Stomach (tissue), 9 donors: ENCODE data around the gene ABTB2. TPM values are rescaled to one million over a fixed set of nuclear protein-coding genes. Genes with fewer than 3 reads are reported as not detected.

Experiments
- DNase-seq, 2 donors: peaks; one replicate each; pipeline versions ENCODE4 v3.0.0 to v3.0.0-alpha.2; 2013 to 2019
- H3K27ac ChIP-seq, 5 donors: fragments of 200-600 bp in 4 of 5; sonication (generic) in 4 of 5; one replicate each; pipeline ENCODE4 v1.5.1; 2013 to 2019; ENCODE audit warnings: mild to moderate bottlenecking in 1 of 5, moderate library complexity in 1 of 5
- H3K27me3 ChIP-seq, 3 donors: fragments of 200-600 bp; sonication (generic); one replicate each; pipeline ENCODE4 v1.5.1; 2017 to 2019; ENCODE audit warnings: mixed run types in 1 of 3
- H3K36me3 ChIP-seq, 4 donors: fragments of 200-600 bp; sonication (generic); 1 replicate in 3 of 4; 2 replicates in 1 of 4; pipeline ENCODE4 v1.5.1; 2016 to 2019
- H3K4me1 ChIP-seq, 4 donors: fragments of 200-600 bp; sonication (generic); one replicate each; pipeline ENCODE4 v1.5.1; 2016 to 2019
- H3K4me3 ChIP-seq, 4 donors: fragments of 200-600 bp; sonication (generic) in 3 of 4; one replicate each; pipeline ENCODE4 v1.5.1; 2016 to 2019; ENCODE audit warnings: mild to moderate bottlenecking in 1 of 4
- H3K9me3 ChIP-seq, 4 donors: fragments of 200-600 bp; sonication (generic); one replicate each; pipeline ENCODE4 v1.5.1; 2016 to 2019
- EP300 ChIP-seq: sonication (generic); formaldehyde crosslinking; IDR thresholded peaks from one replicate; pipeline ENCODE4 v1.6.1; 2017; ENCODE audit warnings: antibody characterized with exemption
- POLR2A ChIP-seq, 4 donors: fragments of 450-650 bp; IDR thresholded peaks; one replicate each; pipeline ENCODE4 v1.6.1; 2016; ENCODE audit warnings: antibody characterized with exemption in 4 of 4, control low read depth in 2 of 4, mild to moderate bottlenecking in 1 of 4, moderate library complexity in 1 of 4
- POLR2AphosphoS5 ChIP-seq, 3 donors: sonication (generic); formaldehyde crosslinking; IDR thresholded peaks; one replicate each; pipeline ENCODE4 v1.6.1; 2016; ENCODE audit warnings: antibody characterized with exemption in 3 of 3
- WGBS, 5 donors: extraction: QIAGEN DNeasy Blood & Tissue Kit in 3 of 5; methylation state at CpG; one replicate each; pipeline versions ENCODE4 v1.1.5 to v1.1.7; 2013 to 2018; 5-methylcytosine and 5-hydroxymethylcytosine counted together
- intact Hi-C: fragments of 100-400 bp; cut with DNase I; formaldehyde crosslinking; loops from one replicate; pipeline ENCODE4 v1.15.1; 2023; ENCODE audit warnings: low total_unique reads
- polyA plus RNA-seq, 3 donors: library from polyadenylated mRNA; stranded (reverse); fragments of 200-250 nt; gene quantifications; one replicate each; pipeline ENCODE4 v1.2.3, GENCODE V29; 2013
- total RNA-seq, 5 donors: library from RNA; depleted of rRNA; stranded (reverse); fragments of >200 nt; gene quantifications; one replicate each; pipeline versions ENCODE4 v1.1.0 to v1.2.3, GENCODE V29; 2014 to 2016
- TF ChIP-seq, protein P1 (sequence below), 7 experiments: fragments of 450-650 bp in 4 of 7; fragments of 200-600 bp in 3 of 7; sonication (generic) in 3 of 7; IDR thresholded peaks; one replicate each; pipeline ENCODE4 v1.5.1; 2016 to 2019; ENCODE audit warnings: antibody characterized with exemption in 7 of 7, control low read depth in 2 of 7, mild to moderate bottlenecking in 1 of 7
- donor health status: healthy with polysubstance abuse.
- donor health status: Bipolar disorder and iron deficiency.
- donor health status: healthy.

The ABTB2 gene
- total and polyA plus RNA-seq, 8 donors, result 0.58 to 12.7 (median 2.2) TPM

DNA sequence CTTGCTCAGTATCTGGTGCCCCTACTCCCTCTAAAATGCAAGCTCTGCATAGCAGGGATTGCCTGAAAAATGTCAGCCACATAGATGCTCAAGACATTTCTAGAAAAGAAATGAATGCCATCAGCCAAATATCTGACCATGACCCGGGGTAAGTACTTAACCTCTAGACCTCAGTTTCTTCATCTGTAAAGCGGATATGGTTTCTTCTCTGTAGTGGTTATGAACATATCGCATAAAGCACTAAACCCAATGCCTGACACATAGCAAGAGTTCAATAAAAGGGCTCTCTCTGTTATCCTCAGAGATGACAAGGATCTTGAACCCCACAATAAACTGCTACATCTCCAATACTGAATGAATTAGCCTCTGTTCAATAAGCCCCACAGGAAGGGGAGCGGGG, 122.6 kb downstream of the ABTB2 start:
- H3K4me1 ChIP-seq, result peaks cover 3 to 14% (median 7%) of the 10 kb centered on the region in 4 donors
- no peaks in the 10 kb centered on the region for H3K36me3 ChIP-seq
- no peak for DNase-seq
- TF ChIP-seq POLR2AphosphoS5 (IDR thresholded peaks at IDR 0.05) (no peak), POLR2A (IDR thresholded peaks at IDR 0.05) (no peak), EP300 (no peak)
- TF ChIP-seq, protein P1, sequence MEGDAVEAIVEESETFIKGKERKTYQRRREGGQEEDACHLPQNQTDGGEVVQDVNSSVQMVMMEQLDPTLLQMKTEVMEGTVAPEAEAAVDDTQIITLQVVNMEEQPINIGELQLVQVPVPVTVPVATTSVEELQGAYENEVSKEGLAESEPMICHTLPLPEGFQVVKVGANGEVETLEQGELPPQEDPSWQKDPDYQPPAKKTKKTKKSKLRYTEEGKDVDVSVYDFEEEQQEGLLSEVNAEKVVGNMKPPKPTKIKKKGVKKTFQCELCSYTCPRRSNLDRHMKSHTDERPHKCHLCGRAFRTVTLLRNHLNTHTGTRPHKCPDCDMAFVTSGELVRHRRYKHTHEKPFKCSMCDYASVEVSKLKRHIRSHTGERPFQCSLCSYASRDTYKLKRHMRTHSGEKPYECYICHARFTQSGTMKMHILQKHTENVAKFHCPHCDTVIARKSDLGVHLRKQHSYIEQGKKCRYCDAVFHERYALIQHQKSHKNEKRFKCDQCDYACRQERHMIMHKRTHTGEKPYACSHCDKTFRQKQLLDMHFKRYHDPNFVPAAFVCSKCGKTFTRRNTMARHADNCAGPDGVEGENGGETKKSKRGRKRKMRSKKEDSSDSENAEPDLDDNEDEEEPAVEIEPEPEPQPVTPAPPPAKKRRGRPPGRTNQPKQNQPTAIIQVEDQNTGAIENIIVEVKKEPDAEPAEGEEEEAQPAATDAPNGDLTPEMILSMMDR (IDR thresholded peaks at IDR 0.05), result no peak
- H3K9me3 ChIP-seq, result no peaks in the 10 kb centered on the region
- no peaks in the 10 kb centered on the region for H3K27me3 ChIP-seq
- 61 to 79% (median 62%) methylated on average over 4 of the region's 4 CpGs for WGBS, 5 donors
- H3K4me3 ChIP-seq, result no peak overlapping the region
- intact Hi-C loops, result no loop called here
- peak overlapping the region in 1 of 5 donors; percentile 73 for H3K27ac ChIP-seq

DNA sequence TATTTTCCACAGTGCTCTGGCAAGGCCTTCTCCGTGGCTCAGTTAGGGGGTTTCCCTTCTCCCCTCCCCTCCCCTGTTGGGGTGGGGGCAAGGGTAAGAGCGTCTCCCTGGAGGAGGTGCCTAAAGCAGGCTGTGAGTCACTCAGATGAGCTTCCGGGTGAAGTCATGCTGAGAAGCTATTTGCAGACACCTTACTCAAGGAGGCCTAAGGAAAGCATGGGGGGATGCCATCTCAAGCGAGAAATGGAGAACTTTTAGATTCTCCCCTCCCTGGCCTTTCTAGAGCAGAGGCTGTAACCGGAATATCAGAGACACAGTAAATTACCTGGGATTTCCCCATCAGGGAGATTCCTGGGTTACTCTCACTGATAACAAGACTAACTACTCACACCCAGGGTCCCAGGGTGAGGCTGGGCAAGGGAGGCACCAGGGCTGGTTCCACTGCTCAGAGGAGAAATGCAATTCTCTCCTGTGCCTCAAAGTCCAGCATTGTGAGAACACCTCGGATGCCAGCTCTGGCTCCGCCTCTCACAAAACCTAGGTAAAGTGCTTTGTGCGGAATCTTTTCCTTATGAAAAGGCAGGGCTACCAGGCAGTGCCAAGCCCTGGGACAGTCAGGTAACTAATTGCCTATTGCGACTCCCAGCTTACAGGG, 123.6 kb downstream of the ABTB2 start:
- H3K27ac ChIP-seq, result peak overlapping the region; percentile 13 to 75 (median 53)
- peak; percentile 58 to 86 for DNase-seq
- H3K4me3 ChIP-seq, result no peak overlapping the region
- no peaks in the 10 kb centered on the region for H3K9me3 ChIP-seq
- TF ChIP-seq, protein P1 (IDR thresholded peaks at IDR 0.05), result no peak
- TF ChIP-seq POLR2AphosphoS5 (IDR thresholded peaks at IDR 0.05) (no peak), POLR2A (IDR thresholded peaks at IDR 0.05) (no peak)
- WGBS, 5 donors, result 25 to 47% (median 26%) methylated on average over 6 to 9 of the region's 9 CpGs
- no peaks in the 10 kb centered on the region for H3K27me3 ChIP-seq
- intact Hi-C loops, result no loop called here
- no peaks in the 10 kb centered on the region for H3K36me3 ChIP-seq
- H3K4me1 ChIP-seq, result peaks cover 3 to 14% (median 7%) of the 10 kb centered on the region in 4 donors

DNA sequence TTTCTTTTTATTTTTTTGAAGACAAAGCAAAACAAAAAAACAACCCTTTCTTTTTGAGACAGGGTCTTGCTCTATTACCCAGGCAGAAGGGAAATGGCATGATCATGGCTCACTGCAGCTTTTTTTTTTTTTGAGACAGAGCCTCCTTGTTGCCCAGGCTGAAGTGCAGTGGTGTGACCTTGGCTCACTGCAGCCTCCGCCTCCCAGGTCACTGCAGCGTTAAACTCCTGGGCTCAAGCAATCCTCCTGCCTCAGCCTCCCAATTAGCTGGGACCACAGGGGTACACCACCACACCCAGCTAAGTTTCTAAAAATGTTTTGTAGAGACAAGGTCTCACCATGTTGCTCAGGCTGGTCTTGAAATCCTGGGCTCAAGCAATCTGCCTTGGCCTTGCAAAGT, 124.6 kb downstream of the ABTB2 start:
- intact Hi-C loops, result no loop called here
- H3K27ac ChIP-seq, result no peak overlapping the region
- H3K9me3 ChIP-seq, result no peaks in the 10 kb centered on the region
- no peak overlapping the region for H3K4me3 ChIP-seq
- H3K4me1 ChIP-seq, result peaks cover 3 to 14% (median 7%) of the 10 kb centered on the region in 4 donors
- no peak for DNase-seq
- TF ChIP-seq, protein P1 (IDR thresholded peaks at IDR 0.05), result no peak
- TF ChIP-seq POLR2A (IDR thresholded peaks at IDR 0.05) (no peak), POLR2AphosphoS5 (IDR thresholded peaks at IDR 0.05) (no peak), EP300 (no peak)
- no peaks in the 10 kb centered on the region for H3K27me3 ChIP-seq
- no peaks in the 10 kb centered on the region for H3K36me3 ChIP-seq
- WGBS, 5 donors, result 85 to 96% (median 93%) methylated on average over 2 of the region's 2 CpGs

DNA sequence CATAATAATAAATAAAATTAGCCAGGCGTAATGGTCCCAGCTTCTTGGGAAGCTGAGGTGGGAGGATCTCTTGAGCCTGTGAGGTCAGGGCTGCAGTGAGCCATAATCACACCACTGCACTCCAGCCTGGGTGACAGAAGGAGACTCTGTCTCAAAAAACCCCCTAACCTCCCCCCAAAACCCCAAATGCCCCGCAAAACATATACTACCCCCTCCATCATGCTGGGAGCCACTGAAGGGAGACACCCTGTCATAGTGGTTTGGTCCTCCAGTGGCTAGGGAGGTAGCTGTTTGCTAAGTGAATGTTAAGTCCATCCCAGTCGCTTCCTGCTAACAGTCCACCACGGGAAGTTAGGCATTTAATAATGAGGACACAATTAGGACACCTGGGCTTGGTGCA, 125.0 kb downstream of the ABTB2 start:
- 85 to 89% (median 86%) methylated on average over 4 of the region's 4 CpGs for WGBS, 5 donors
- Histone ChIP-seq H3K36me3 (no peaks in the 10 kb centered on the region), H3K27ac (no peak overlapping the region), H3K4me1 (peaks cover 3 to 14% (median 7%) of the 10 kb centered on the region in 4 donors), H3K27me3 (no peaks in the 10 kb centered on the region), H3K4me3 (no peak overlapping the region), H3K9me3 (no peaks in the 10 kb centered on the region)
- no peak for DNase-seq
- TF ChIP-seq EP300, result no peak
- no peak for TF ChIP-seq POLR2AphosphoS5 (IDR thresholded peaks at IDR 0.05)
- no peak for TF ChIP-seq POLR2A (IDR thresholded peaks at IDR 0.05)
- TF ChIP-seq, protein P1 (IDR thresholded peaks at IDR 0.05), result no peak
- intact Hi-C loops, result no loop called here
